ENCODE data around the gene GHRH.

Gene GHRH

GRCh38 chr20:37220731-37221130 is 40.9 kb downstream of the GHRH start:
- TF ChIP-seq CTCF (IDR thresholded peaks at IDR 0.05; ENCODE audit: low read depth, low read length, missing control alignments): no peak
- H3K4me3 ChIP-seq (replicated peaks; ENCODE audit: low read depth, low read length): no peak overlapping the region
- no peak for DNase-seq (ENCODE audit: extremely low read depth, low read depth)

- no peak overlapping the region for H3K4me3 ChIP-seq (replicated peaks; ENCODE audit: low read depth, low read length)
- no peak for TF ChIP-seq CTCF (IDR thresholded peaks at IDR 0.05; ENCODE audit: low read depth, low read length, missing control alignments)
- no peak for DNase-seq (ENCODE audit: extremely low read depth, low read depth)
Observed at GRCh38 chr20:37219751-37220668, 41.6 kb downstream of the GHRH start.

GRCh38 chr20:37218976-37219375 is 42.6 kb downstream of the GHRH start:
- TF ChIP-seq CTCF (IDR thresholded peaks at IDR 0.05; ENCODE audit: low read depth, low read length, missing control alignments): no peak
- no peak overlapping the region for H3K4me3 ChIP-seq (replicated peaks; ENCODE audit: low read depth, low read length)
- DNase-seq (ENCODE audit: extremely low read depth, low read depth): no peak

GRCh38 chr20:37218441-37218840 is 43.2 kb downstream of the GHRH start:
- no peak for TF ChIP-seq CTCF (IDR thresholded peaks at IDR 0.05; ENCODE audit: low read depth, low read length, missing control alignments)
- H3K4me3 ChIP-seq (replicated peaks; ENCODE audit: low read depth, low read length): no peak overlapping the region
- DNase-seq (ENCODE audit: extremely low read depth, low read depth): no peak

GRCh38 chr20:37209661-37210314 is 51.8 kb downstream of the GHRH start:
- no peak for DNase-seq (ENCODE audit: extremely low read depth, low read depth)
- TF ChIP-seq CTCF (IDR thresholded peaks at IDR 0.05; ENCODE audit: low read depth, low read length, missing control alignments): no peak
- no peak overlapping the region for H3K4me3 ChIP-seq (replicated peaks; ENCODE audit: low read depth, low read length)

- DNase-seq (ENCODE audit: extremely low read depth, low read depth): no peak
- TF ChIP-seq CTCF (IDR thresholded peaks at IDR 0.05; ENCODE audit: low read depth, low read length, missing control alignments): no peak
- H3K4me3 ChIP-seq (replicated peaks; ENCODE audit: low read depth, low read length): no peak overlapping the region
Observed at GRCh38 chr20:37209193-37209592, 52.4 kb downstream of the GHRH start.
